GM21619 (cell line): ENCODE measurements around the gene SLC38A1.
"Not testable (repeated sequence)": the region's sequence is repeated elsewhere in the genome, so short reads cannot be mapped to it uniquely, and the experiment has no call there.

ENCODE experiments used
- ATAC-seq: cut with Tn5 transposase; IDR thresholded peaks from one replicate; pipeline ENCODE4 v1.9.1; 2021; ENCODE audit not compliant: unreplicated experiment

SLC38A1 gene

GRCh38 chr12:46265102-46265501, 3.7 kb downstream of the SLC38A1 start:
- no peak for ATAC-seq

GRCh38 chr12:46264057-46264456, 4.8 kb downstream of the SLC38A1 start:
- ATAC-seq = no peak

- no peak for ATAC-seq
Observed at GRCh38 chr12:46263140-46264016, 5.5 kb downstream of the SLC38A1 start.

DNA sequence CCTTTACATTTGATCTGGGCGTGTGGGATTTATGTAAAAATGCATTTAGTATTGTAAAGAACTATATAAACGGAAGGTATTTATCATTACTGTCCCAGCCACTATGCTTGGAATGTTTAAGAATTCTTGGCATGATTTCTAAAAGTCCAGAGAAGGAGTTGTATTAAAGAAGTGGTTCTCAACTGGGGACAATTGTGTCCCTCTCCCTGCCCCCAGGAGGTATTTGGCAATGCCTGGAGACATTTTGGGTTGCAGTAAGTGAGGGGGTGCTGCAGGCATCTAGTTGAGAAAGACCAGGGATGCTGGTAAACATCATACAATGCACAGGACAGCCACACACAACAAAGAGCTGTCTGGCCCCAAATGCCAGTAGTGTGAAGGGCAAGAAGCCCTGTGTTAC, 7.2 kb downstream of the SLC38A1 start:
- ATAC-seq = no peak

DNA sequence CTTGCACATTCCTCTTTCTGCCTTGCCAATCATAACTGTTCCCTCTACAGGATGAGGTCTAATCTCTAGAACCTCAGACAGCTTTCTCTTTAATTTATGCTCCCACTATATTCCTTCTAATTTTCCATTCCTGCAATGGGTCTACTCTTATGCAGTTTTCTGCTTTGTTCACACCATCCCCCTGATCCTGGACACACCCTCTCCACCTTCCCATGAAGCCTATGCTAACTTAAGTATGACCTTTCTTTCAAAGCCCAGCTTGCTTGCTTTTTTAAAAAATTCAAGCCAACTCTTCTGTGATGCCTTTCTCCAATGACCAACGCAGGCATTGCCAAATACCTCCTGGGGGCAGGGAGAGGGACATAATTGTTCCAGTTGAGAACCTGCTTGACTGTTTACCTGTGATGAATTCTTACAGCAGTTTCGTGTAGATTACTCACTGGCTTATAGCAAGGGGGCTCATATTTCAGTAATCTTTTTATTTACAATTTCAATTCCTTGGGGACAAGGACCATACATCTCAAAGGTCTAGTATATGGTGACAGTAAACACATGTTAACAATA, 7.8 kb downstream of the SLC38A1 start:
- no peak for ATAC-seq

DNA sequence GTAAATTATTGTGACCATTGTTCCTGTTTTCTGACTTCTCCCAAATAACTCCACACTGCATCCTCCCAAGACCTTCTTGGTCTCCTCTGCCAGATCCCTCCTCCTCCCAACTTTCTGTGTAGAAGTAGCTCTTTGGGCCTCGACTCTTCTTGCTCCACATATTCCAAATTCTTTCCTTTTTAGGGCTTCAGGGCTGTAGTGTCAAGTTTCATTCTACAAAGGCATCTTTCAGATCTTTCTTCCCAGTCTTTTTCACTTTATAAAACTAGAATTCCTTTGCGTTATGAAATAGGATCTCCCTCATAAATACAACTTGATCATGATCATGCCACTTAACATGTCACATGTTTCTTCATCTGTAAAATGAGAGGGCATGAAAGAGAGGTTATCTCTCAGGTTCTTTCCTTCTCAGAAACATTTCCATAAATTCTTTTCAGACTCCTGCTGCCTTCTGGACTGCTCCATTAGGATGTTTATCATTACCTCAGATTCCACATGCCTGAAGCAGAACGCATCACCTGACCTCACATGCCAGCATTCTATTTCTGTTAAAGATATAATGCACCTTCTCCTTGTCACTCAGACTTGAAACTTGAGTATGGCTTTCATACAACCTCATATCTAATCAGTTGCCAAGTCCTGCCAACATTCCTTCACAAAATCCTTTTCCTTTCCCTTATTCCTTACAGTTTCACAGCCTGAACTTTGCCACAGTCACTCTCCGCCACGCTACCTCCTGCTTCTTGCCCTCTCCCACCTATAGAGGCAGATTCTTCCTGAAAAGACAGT, 8.5 kb downstream of the SLC38A1 start:
- no peak for ATAC-seq

- ATAC-seq = no peak
Observed at GRCh38 chr12:46259713-46260112, 9.1 kb downstream of the SLC38A1 start.

DNA sequence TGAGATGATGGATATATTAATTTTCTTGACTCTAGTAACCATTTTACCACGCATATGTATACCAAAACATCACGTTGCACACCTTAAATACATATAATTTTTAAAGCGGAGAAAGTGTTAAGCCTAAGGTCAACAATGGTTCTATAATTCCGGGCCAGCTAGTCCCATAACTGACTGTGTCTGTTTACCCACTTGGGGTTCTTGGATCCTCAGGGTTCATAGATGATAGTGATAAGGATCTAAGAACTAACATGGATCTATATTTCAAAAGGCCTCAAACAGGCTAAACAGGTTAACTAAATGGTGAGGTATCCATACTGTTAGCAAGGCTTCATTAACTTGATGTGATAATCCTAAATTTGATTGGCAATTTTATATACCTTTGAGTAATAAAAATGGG, 9.8 kb downstream of the SLC38A1 start:
- ATAC-seq = no peak

DNA sequence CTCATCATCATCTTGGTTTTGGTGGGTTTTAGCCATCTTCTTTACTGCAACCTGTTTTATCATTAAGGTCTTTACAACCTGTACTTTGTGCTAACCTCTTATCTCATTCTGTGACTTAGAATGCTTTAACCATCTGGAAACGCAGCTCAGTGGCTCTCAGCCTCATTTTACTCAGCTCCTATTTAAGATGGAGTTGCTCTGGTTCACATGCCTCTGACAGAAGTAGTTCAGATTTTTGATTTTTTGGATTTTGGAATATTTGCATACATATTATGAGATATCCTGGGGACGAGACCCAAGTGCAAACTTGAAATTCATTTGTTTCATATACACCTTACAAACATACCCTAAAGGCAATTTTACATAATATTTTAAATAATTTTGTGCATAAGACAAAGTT, 10.7 kb downstream of the SLC38A1 start:
- ATAC-seq = no peak

DNA sequence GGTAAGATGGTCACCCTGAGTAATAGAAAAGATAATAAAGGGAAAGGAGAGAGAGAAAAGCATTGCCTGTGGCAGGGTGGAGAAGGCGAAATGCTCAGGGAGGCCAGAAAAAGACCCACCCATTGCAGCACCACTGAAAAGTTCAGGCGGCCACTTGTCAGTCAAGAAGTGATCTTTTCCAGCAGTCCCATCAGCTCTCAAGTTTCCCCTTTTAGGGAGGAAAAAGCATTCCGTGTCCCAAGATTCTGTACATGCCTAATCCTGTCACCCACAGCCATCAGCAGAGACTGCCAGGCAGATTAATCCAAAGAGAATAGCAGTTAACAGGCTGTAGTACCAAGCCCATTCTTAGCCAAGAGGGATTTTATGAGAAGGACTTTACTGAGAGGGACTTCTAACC, 11.9 kb downstream of the SLC38A1 start:
- ATAC-seq = no peak

- ATAC-seq = no peak
Observed at GRCh38 chr12:46253544-46254162, 15.2 kb downstream of the SLC38A1 start.

- not testable (repeated sequence) for ATAC-seq
Observed at GRCh38 chr12:46251994-46252393, 16.8 kb downstream of the SLC38A1 start.

DNA sequence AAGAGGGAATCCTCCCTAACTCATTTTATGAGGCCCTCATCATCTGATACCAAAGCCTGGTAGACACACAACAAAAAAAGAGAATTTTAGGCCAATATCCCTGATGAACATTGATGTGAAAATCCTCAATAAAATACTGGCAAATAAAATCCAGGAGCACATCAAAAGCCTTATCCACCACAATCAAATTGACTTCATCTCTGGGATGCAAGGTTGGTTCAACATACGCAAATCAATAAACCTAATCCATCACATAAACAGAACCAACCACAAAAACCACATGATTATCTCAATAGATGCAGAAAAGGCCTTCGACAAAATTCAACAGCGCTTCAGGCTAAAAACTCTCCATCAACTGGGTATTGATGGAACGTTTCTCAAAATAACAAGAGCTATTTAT, 18.9 kb downstream of the SLC38A1 start:
- not testable (repeated sequence) for ATAC-seq

DNA sequence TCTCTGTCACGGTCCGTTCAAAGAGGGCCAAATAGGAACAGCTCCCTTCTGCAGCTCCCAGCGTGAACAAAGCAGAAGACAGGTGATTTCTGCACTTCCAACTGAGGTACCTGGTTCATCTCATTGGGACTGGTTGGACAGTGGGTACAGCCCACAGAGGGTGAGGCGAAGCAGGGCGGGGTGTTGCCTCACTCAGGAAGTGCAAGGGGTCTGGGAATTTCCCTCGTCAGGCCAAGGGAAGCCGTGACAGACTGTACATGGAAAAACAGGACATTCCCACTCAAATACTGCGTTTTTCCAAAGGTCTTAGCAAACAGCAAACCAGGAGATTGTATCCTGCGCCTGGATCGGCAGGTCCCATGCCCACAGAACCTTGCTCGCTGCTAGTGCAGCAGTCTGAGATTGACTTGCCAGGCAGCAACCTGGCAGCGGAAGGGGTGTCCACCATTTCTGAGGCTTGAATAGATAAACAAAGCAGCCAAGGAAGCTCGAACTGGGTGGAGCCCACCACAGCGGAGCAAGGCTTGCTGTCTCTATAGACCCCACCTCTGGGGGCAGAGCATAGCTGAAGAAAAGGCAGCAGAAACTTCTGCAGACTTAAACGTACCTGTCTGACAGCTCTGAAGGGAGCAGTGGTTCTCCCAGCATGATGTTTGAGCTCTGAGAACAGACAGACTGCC, 22.7 kb downstream of the SLC38A1 start:
- no peak for ATAC-seq

- ATAC-seq = no peak
Observed at GRCh38 chr12:46244997-46245396, 23.8 kb downstream of the SLC38A1 start.

- no peak for ATAC-seq
Observed at GRCh38 chr12:46244273-46244915, 24.4 kb downstream of the SLC38A1 start.

DNA sequence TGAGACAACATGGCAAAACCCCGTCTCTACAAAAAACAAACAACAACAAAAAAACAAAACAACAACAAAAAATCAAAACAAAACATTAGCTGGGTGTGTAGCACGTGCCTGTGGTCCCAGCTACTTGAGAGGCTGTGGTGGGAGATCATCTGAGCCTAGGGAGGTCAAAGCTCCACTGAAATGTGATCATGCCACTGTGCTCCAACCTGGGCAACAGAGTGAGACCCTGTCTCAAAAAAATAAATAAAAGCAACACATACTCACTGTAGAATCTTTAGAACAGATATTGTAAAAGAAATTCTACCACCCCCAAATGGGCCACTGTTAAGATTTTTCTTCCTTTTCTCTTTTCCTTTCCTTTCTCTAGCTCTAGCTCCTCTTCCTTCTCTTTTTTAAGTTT, 26.3 kb downstream of the SLC38A1 start:
- ATAC-seq = no peak

- ATAC-seq = no peak
Observed at GRCh38 chr12:46240436-46240835, 28.4 kb downstream of the SLC38A1 start.

DNA sequence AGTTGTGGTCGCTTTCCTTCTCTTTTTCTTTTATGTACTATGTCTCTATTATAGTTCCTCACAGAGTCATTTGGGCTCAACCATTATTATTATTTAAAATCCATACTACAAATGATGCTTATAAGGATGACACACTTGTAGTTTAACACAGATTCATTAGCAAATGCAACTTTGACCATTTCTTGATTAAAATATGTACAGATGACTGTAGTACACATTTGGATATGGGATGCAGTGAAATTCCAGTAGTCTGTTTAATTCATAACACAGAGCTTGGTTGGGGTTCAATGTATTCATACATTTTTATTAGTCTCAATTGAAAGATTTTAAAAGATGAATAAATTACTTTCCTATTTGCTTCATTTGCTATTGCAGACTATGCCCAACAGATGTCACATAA, 30.0 kb downstream of the SLC38A1 start:
- no peak for ATAC-seq

DNA sequence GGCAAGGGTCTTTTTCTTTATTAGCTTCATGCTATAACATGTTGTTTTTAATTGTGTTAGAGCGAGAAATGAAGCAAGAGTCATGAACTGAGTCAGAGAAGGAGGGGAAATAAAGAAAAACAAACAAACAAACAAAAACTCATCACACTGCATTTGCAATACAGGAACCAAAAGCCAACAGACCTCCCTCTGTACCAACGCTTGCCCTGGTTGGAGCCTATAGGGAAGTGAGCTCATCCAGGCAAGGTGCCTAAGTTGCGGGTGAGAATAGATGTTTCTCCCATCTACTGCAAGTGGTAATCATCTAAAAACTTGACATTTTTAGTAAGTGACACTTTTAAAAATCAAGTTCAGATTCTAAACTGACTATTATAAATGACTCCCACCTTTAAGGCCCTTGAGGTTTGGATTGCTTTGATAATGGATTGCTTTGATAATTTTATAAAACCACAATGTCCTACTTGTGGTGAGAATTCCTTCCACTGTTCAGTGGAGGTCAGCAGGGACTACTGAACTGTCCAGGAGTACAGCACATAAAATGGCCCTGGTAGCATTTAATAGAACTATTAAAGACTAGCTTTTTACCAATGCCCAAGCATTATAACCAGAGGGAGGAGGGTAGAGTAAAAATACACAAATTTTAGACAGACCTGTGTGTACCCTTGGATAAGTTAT, 31.3 kb downstream of the SLC38A1 start:
- no peak for ATAC-seq
